ENCODE data around the gene TDRKH.

The TDRKH gene

GRCh38 chr1:151790071-151790939, at the start of gene TDRKH:
TSS of gene TDRKH (minus strand) at chr1:151790500. CDS start at chr1:151783022, 7,478 bp downstream.
- peak; percentile 95 to 99 (median 98) for DNase-seq

- peak; percentile 32 to 59 (median 52) for DNase-seq
These were observed 49.4 kb upstream of the TDRKH start, which contains the start of gene C2CD4D for GRCh38 chr1:151839457-151840403. TSS of gene C2CD4D (minus strand) at chr1:151839820. CDS start at chr1:151838989, 831 bp downstream.

- DNase-seq, result no peak
These were observed 48.7 kb upstream of the TDRKH start for GRCh38 chr1:151839082-151839412.

GRCh38 chr1:151838222-151839081, 48.2 kb upstream of the TDRKH start:
- peak in 2 of 6 experiments; percentile 6 to 15 for DNase-seq

GRCh38 chr1:151837884-151838221, 47.6 kb upstream of the TDRKH start:
- no peak for DNase-seq

- peak in 1 of 6 experiments; percentile 22 for DNase-seq
These were observed 46.9 kb upstream of the TDRKH start for GRCh38 chr1:151837197-151837596.

GRCh38 chr1:151835596-151835995, 45.3 kb upstream of the TDRKH start:
- no peak for DNase-seq

GRCh38 chr1:151834239-151834638, 43.9 kb upstream of the TDRKH start:
- no peak for DNase-seq

- no peak for DNase-seq
These were observed 43.0 kb upstream of the TDRKH start for GRCh38 chr1:151833172-151833900.

- DNase-seq, result no peak
These were observed 42.1 kb upstream of the TDRKH start for GRCh38 chr1:151832318-151832980.

- no peak for DNase-seq
These were observed 41.3 kb upstream of the TDRKH start, which contains the start of gene RORC for GRCh38 chr1:151831605-151832004. TSS of gene RORC (minus strand) at chr1:151831802. CDS start at chr1:151831764, 38 bp downstream.

GRCh38 chr1:151831256-151831591, 40.9 kb upstream of the TDRKH start:
- DNase-seq, result no peak

- no peak for DNase-seq
These were observed 39.8 kb upstream of the TDRKH start for GRCh38 chr1:151830055-151830454.

GRCh38 chr1:151829352-151830046, 39.2 kb upstream of the TDRKH start:
- DNase-seq, result peak in 1 of 6 experiments; percentile 17

- DNase-seq, result no peak
These were observed 38.6 kb upstream of the TDRKH start for GRCh38 chr1:151828921-151829320.

- no peak for DNase-seq
These were observed 37.6 kb upstream of the TDRKH start for GRCh38 chr1:151827853-151828252.

- no peak for DNase-seq
These were observed 35.7 kb upstream of the TDRKH start for GRCh38 chr1:151825751-151826660.

- DNase-seq, result no peak
These were observed 34.9 kb upstream of the TDRKH start for GRCh38 chr1:151825204-151825603.

- DNase-seq, result no peak
These were observed 32.9 kb upstream of the TDRKH start for GRCh38 chr1:151823175-151823574.

- DNase-seq, result no peak
These were observed 32.1 kb upstream of the TDRKH start for GRCh38 chr1:151822404-151822803.

Data from stimulated activated naive CD4-positive, alpha-beta T cell (primary cell).